GM21390 (cell line): ENCODE measurements around the gene CYBA.
"Not testable (repeated sequence)": the region's sequence is repeated elsewhere in the genome, so short reads cannot be mapped to it uniquely, and the experiment has no call there.

Experiments used
- ATAC-seq: cut with Tn5 transposase; IDR thresholded peaks from one replicate; pipeline ENCODE4 v1.9.1; 2021; ENCODE audit not compliant: unreplicated experiment

Gene CYBA

GRCh38 chr16:88614818-88615580 lies 35.9 kb downstream of the CYBA start:
- no peak for ATAC-seq

GRCh38 chr16:88613911-88614817 lies 36.7 kb downstream of the CYBA start:
- no peak for ATAC-seq

- ATAC-seq: no peak
Observed at GRCh38 chr16:88613293-88613692, 37.6 kb downstream of the CYBA start.

GRCh38 chr16:88610909-88611812 lies 39.7 kb downstream of the CYBA start:
- ATAC-seq: no peak

- no peak for ATAC-seq
Observed at GRCh38 chr16:88610080-88610479, 40.8 kb downstream of the CYBA start.

- not testable (repeated sequence) for ATAC-seq
Observed at GRCh38 chr16:88609426-88609825, 41.4 kb downstream of the CYBA start.

- no peak for ATAC-seq
Observed at GRCh38 chr16:88608076-88608475, 42.8 kb downstream of the CYBA start.

- no peak for ATAC-seq
Observed at GRCh38 chr16:88606148-88606757, 44.6 kb downstream of the CYBA start.

- ATAC-seq: no peak
Observed at GRCh38 chr16:88605186-88606147, 45.4 kb downstream of the CYBA start.

- ATAC-seq: no peak
Observed at GRCh38 chr16:88602091-88602490, 48.8 kb downstream of the CYBA start.

GRCh38 chr16:88601313-88602036 lies 49.4 kb downstream of the CYBA start:
- no peak for ATAC-seq

- no peak for ATAC-seq
Observed at GRCh38 chr16:88600539-88600896, 50.3 kb downstream of the CYBA start.

- ATAC-seq: no peak
Observed at GRCh38 chr16:88599825-88600538, 50.9 kb downstream of the CYBA start.

GRCh38 chr16:88599092-88599733 lies 51.6 kb downstream of the CYBA start:
- no peak for ATAC-seq

GRCh38 chr16:88597856-88598491 lies 52.9 kb downstream of the CYBA start:
- no peak for ATAC-seq

GRCh38 chr16:88596483-88596882 lies 54.4 kb downstream of the CYBA start:
- no peak for ATAC-seq

GRCh38 chr16:88595921-88596320 lies 54.9 kb downstream of the CYBA start:
- no peak for ATAC-seq
